Mesenchymal stem cell (in vitro differentiated cells and primary cell): ENCODE results near the gene ADPRHL1.
A peak's percentile ranks its signal among the peaks of the same experiment; 100 is the strongest.
"Not testable (repeated sequence)": the region's sequence is repeated elsewhere in the genome, so short reads cannot be mapped to it uniquely, and the experiment has no call there.

Experiments used
- DNase-seq: peaks from one replicate; pipeline ENCODE4 v3.0.0-alpha.2; 2013
- H2AFZ ChIP-seq: one replicate; pipeline ENCODE4 v1.6.1; 2013; ENCODE audit warnings: low read depth, mild to moderate bottlenecking, control low read depth, inconsistent platforms, low read length, moderate library complexity
- H2AK5ac ChIP-seq: 2 replicates; pipeline ENCODE4 v1.6.1; 2013; ENCODE audit warnings: low read length, moderate library complexity, mild to moderate bottlenecking, inconsistent platforms; ENCODE audit not compliant: severe bottlenecking
- H2BK120ac ChIP-seq: one replicate; pipeline ENCODE4 v1.6.1; 2013; ENCODE audit warnings: low read depth, mild to moderate bottlenecking, inconsistent platforms, low read length, moderate library complexity
- H2BK12ac ChIP-seq, 2 experiments: one replicate each; pipeline ENCODE4 v1.6.1; 2013; ENCODE audit warnings: inconsistent platforms in 2 of 2, low read length in 2 of 2, mild to moderate bottlenecking in 2 of 2, moderate library complexity in 2 of 2, control low read depth in 1 of 2
- H2BK15ac ChIP-seq: one replicate; pipeline ENCODE4 v1.6.1; 2013; ENCODE audit warnings: mild to moderate bottlenecking, low read depth, inconsistent platforms; ENCODE audit not compliant: poor library complexity, severe bottlenecking
- H2BK5ac ChIP-seq: 2 replicates; pipeline ENCODE4 v1.6.1; 2013; ENCODE audit warnings: low read depth, mild to moderate bottlenecking, low read length, control low read depth, inconsistent platforms; ENCODE audit not compliant: poor library complexity, severe bottlenecking
- H3K14ac ChIP-seq, 2 experiments: one replicate each; pipeline ENCODE4 v1.6.1; 2013; ENCODE audit warnings: inconsistent platforms in 2 of 2, low read length in 2 of 2, control low read depth in 1 of 2, mild to moderate bottlenecking in 1 of 2, moderate library complexity in 1 of 2
- H3K18ac ChIP-seq, 2 experiments: one replicate each; pipeline ENCODE4 v1.6.1; 2013; ENCODE audit warnings: inconsistent platforms in 2 of 2, low read length in 2 of 2, control low read depth in 1 of 2, low read depth in 1 of 2, mild to moderate bottlenecking in 1 of 2
- H3K23ac ChIP-seq, 2 experiments: one replicate each; pipeline ENCODE4 v1.6.1; 2013; ENCODE audit warnings: inconsistent platforms in 2 of 2, low read length in 2 of 2, mild to moderate bottlenecking in 2 of 2, moderate library complexity in 2 of 2, control low read depth in 1 of 2
- H3K27ac ChIP-seq: 2 replicates; pipeline ENCODE4 v1.5.1; 2013; ENCODE audit warnings: mild to moderate bottlenecking, moderate library complexity, low read length, control low read depth, inconsistent platforms; ENCODE audit not compliant: poor library complexity, severe bottlenecking
- H3K27me3 ChIP-seq, 2 experiments: 2 replicates each; pipeline versions ENCODE4 v1.6.1 to v1.7.0; 2013; ENCODE audit warnings: low read length in 2 of 2, mild to moderate bottlenecking in 2 of 2, moderate library complexity in 2 of 2, control low read depth in 1 of 2, inconsistent platforms in 1 of 2; ENCODE audit not compliant: control insufficient read depth in 1 of 2, insufficient read depth in 1 of 2
- H3K36me3 ChIP-seq, 2 experiments: 2 replicates each; pipeline versions ENCODE4 v1.6.1 to v1.7.0; 2013; ENCODE audit warnings: low read length in 2 of 2, control low read depth in 1 of 2, inconsistent platforms in 1 of 2, low read depth in 1 of 2, mild to moderate bottlenecking in 1 of 2; ENCODE audit not compliant: insufficient read depth in 2 of 2, control insufficient read depth in 1 of 2
- H3K4ac ChIP-seq, 2 experiments: one replicate each; pipeline ENCODE4 v1.6.1; 2013; ENCODE audit warnings: inconsistent platforms in 2 of 2, low read length in 2 of 2, mild to moderate bottlenecking in 2 of 2, moderate library complexity in 2 of 2, control low read depth in 1 of 2, low read depth in 1 of 2
- H3K4me1 ChIP-seq: 2 replicates; pipeline ENCODE4 v1.6.1; 2013; ENCODE audit warnings: low read depth, low read length, control low read depth; ENCODE audit not compliant: control insufficient read depth, insufficient read depth
- H3K4me2 ChIP-seq: 2 replicates; pipeline ENCODE4 v1.6.1; 2013; ENCODE audit warnings: low read length, mild to moderate bottlenecking, inconsistent platforms; ENCODE audit not compliant: poor library complexity, severe bottlenecking
- H3K4me3 ChIP-seq, 2 experiments: 2 replicates each; pipeline versions ENCODE4 v1.5.1 to v1.7.0; 2013; ENCODE audit warnings: low read length in 2 of 2, mild to moderate bottlenecking in 2 of 2, control low read depth in 1 of 2, low read depth in 1 of 2; ENCODE audit not compliant: insufficient read depth in 1 of 2
- H3K79me1 ChIP-seq: replicated peaks from 2 replicates; pipeline ENCODE4 v1.6.1; 2013; ENCODE audit warnings: mild to moderate bottlenecking, control low read depth, low read length, inconsistent platforms; ENCODE audit not compliant: poor library complexity, severe bottlenecking
- H3K9ac ChIP-seq: 2 replicates; pipeline ENCODE4 v1.7.0; 2013; ENCODE audit warnings: mild to moderate bottlenecking, low read length, moderate library complexity
- H3K9me3 ChIP-seq: 2 replicates; pipeline ENCODE4 v1.7.0; 2013; ENCODE audit warnings: mild to moderate bottlenecking, low read length; ENCODE audit not compliant: control insufficient read depth
- H4K8ac ChIP-seq: one replicate; pipeline ENCODE4 v1.6.1; 2013; ENCODE audit warnings: inconsistent platforms, mild to moderate bottlenecking, low read length, moderate library complexity
- H4K91ac ChIP-seq: one replicate; pipeline ENCODE4 v1.6.1; 2013; ENCODE audit warnings: mild to moderate bottlenecking, low read length, inconsistent platforms
- WGBS: methylation state at CpG from one replicate; pipeline ENCODE4 v1.1.7; 2013; ENCODE audit warnings: mixed read lengths; 5-methylcytosine and 5-hydroxymethylcytosine counted together

ADPRHL1 gene

GRCh38 chr13:113441661-113442060 lies 11.6 kb downstream of the ADPRHL1 start:
- 98% methylated on average over 29 of the region's 29 CpGs for whole genome bisulfite sequencing
- H3K4me1 ChIP-seq = peaks cover 28% of the 10 kb centered on the region
- no peak overlapping the region for H3K4ac ChIP-seq
- no peak overlapping the region for H3K18ac ChIP-seq
- H2BK15ac ChIP-seq = no peak overlapping the region
- H4K91ac ChIP-seq = no peak overlapping the region
- H3K9ac ChIP-seq = no peak overlapping the region
- peaks cover 11 to 17% of the 10 kb centered on the region in 2 experiments for H3K36me3 ChIP-seq
- peaks cover 7% of the 10 kb centered on the region for H3K9me3 ChIP-seq
- H2BK120ac ChIP-seq = no peak overlapping the region
- no peak overlapping the region for H2BK5ac ChIP-seq
- no peak overlapping the region for H2BK12ac ChIP-seq
- no peak overlapping the region for H3K4me3 ChIP-seq
- H3K4me2 ChIP-seq = no peak overlapping the region
- H4K8ac ChIP-seq = no peak overlapping the region
- no peak overlapping the region for H2AK5ac ChIP-seq
- H3K23ac ChIP-seq = no peak overlapping the region
- no peaks in the 10 kb centered on the region for H3K79me1 ChIP-seq
- H3K27ac ChIP-seq = no peak overlapping the region
- no peaks in the 10 kb centered on the region for H3K27me3 ChIP-seq
- H3K14ac ChIP-seq = no peak overlapping the region
- no peak overlapping the region for H2AFZ ChIP-seq
- DNase-seq = no peak

DNA sequence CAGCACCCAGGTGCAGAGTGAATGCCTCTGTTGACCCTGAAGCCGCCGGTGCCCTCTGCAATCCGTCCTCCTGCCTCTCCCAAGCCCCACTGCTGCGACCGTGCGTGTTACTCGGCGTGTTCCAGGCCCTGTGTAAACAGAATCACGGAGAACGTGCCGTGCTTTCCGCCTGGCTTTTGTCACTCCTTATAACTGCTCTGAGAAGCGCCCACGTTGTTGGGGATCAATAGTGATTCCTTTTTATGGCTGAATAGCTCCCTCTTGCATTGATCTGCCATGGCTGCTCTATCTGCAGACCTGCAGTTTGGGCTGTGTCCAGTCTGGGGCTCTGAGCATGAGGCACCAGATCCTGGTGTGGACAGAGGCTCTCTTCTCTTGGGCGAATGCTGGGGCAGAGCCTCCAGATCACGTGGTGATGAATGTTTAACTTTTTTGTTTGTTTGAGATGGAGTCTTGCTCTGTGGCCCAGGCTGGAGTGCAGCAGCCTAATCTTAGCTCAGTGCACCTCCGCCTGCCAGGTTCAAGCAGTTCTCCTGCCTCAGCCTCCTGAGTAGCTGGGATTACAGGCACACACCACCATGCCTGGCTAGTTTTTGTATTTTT lies 15.8 kb downstream of the ADPRHL1 start:
- H2BK15ac ChIP-seq = no peak overlapping the region
- H2BK12ac ChIP-seq = no peak overlapping the region
- H2BK120ac ChIP-seq = no peak overlapping the region
- H3K23ac ChIP-seq = peak overlapping the region in 1 of 2 experiments; percentile 67
- peak; percentile 7 for DNase-seq
- WGBS = 89% methylated on average over 17 of the region's 17 CpGs
- H3K18ac ChIP-seq = no peak overlapping the region
- no peak overlapping the region for H4K8ac ChIP-seq
- H2BK5ac ChIP-seq = no peak overlapping the region
- no peak overlapping the region for H2AFZ ChIP-seq
- H3K14ac ChIP-seq = no peak overlapping the region
- H3K27me3 ChIP-seq = no peaks in the 10 kb centered on the region
- H3K27ac ChIP-seq = no peak overlapping the region
- H3K79me1 ChIP-seq = no peaks in the 10 kb centered on the region
- no peak overlapping the region for H2AK5ac ChIP-seq
- H3K9me3 ChIP-seq = peaks cover 2% of the 10 kb centered on the region
- no peak overlapping the region for H3K4me2 ChIP-seq
- no peak overlapping the region for H4K91ac ChIP-seq
- no peak overlapping the region for H3K4ac ChIP-seq
- H3K9ac ChIP-seq = no peak overlapping the region
- H3K36me3 ChIP-seq = peaks cover 6 to 9% of the 10 kb centered on the region in 2 experiments
- peaks cover 7% of the 10 kb centered on the region for H3K4me1 ChIP-seq
- H3K4me3 ChIP-seq = no peak overlapping the region

DNA sequence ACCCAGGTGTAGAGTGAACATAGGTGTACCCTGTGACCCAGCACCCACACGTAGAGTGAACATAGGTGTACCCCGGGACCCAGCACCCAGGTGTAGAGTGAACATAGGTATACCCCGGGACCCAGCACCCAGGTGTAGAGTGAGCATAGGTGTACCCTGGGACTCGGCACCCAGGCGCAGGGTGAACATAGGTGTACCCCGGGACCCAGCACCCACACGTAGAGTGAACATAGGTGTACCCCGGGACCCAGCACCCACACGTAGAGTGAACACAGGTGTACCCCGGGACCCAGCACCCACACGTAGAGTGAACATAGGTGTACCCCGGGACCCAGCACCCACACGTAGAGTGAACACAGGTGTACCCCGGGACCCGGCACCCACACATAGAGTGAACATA lies 16.4 kb downstream of the ADPRHL1 start:
- H2AK5ac ChIP-seq, DNase-seq, H2BK15ac ChIP-seq, H3K4ac ChIP-seq, H3K36me3 ChIP-seq, H3K9ac ChIP-seq, H3K4me1 ChIP-seq, H4K91ac ChIP-seq, H3K4me2 ChIP-seq, H3K27me3 ChIP-seq, H2BK12ac ChIP-seq, H3K23ac ChIP-seq, H2AFZ ChIP-seq, H3K14ac ChIP-seq, H4K8ac ChIP-seq, H3K18ac ChIP-seq, H3K27ac ChIP-seq, H3K4me3 ChIP-seq, H2BK120ac ChIP-seq, H3K79me1 ChIP-seq, H3K9me3 ChIP-seq, H2BK5ac ChIP-seq: not testable (repeated sequence)
- 97% methylated on average over 9 of the region's 15 CpGs for WGBS

- not testable (repeated sequence) for H3K27ac ChIP-seq, H2BK15ac ChIP-seq, H3K36me3 ChIP-seq, H3K9ac ChIP-seq, H2BK12ac ChIP-seq, DNase-seq, H4K8ac ChIP-seq, H3K14ac ChIP-seq, H2BK120ac ChIP-seq, H3K23ac ChIP-seq, H3K4me2 ChIP-seq, H3K79me1 ChIP-seq, H3K27me3 ChIP-seq, H3K4me1 ChIP-seq, H2BK5ac ChIP-seq, H3K4ac ChIP-seq, H2AFZ ChIP-seq, H3K9me3 ChIP-seq, H4K91ac ChIP-seq, H3K18ac ChIP-seq, H2AK5ac ChIP-seq, H3K4me3 ChIP-seq
- 96% methylated on average over 15 of the region's 15 CpGs for WGBS
Observed at GRCh38 chr13:113435907-113436306, 17.4 kb downstream of the ADPRHL1 start.
